ENCODE results near the gene WDR89. TPM values are rescaled to one million over a fixed set of nuclear protein-coding genes. Genes with fewer than 3 reads are reported as not detected.

Gene WDR89, protein sequence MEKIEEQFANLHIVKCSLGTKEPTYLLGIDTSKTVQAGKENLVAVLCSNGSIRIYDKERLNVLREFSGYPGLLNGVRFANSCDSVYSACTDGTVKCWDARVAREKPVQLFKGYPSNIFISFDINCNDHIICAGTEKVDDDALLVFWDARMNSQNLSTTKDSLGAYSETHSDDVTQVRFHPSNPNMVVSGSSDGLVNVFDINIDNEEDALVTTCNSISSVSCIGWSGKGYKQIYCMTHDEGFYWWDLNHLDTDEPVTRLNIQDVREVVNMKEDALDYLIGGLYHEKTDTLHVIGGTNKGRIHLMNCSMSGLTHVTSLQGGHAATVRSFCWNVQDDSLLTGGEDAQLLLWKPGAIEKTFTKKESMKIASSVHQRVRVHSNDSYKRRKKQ
- 3.1 TPM for polyA plus RNA-seq (2012; ENCODE audit: insufficient read length, low read depth)

DNA sequence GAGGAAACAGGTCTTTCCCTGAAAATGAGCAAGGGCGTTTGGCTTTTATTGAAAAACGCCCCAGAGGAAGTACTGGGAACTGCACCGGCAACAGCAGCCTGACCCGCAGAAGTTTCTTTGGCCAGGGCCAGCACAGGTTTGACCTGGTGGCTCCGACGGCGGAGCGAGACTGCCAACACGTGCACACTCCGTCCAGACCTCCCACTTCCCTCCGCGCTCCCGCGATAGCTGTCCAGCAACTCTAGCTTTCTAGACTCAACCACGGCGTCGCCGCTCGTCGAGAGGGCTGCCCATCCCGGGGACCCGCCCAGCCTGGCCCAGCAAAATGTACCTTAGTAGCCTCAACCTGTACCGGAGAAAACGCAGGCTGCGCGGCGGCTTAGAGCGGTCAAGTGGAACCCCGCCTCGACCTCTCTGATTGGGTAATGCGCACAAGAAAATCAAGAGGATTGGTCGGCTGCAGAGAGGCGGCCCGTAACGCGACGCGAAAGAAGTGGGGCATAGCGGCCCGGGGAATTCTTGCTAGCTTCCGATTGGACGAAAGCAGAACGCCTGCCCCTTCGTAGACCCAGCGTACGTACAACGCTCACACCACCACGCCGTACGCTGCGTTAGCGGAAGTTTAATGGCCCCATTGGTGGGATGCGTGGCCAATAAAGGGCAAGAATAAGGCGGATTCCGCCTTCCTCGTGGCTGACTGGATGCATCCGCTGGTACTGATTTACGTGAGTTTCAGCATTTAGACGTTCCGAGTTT, at the start of gene WDR89:
WDR89 (minus strand) TSS at position 399 of the 756 bp plus-strand sequence. CDS start 41,929 bp downstream, outside the sequence.
- peak; percentile 83 for TF ChIP-seq POLR2AphosphoS5 (IDR thresholded peaks at IDR 0.05; ENCODE audit: low read depth, low read length)
- peak; percentile 95; the same call in 1 of the 2 replicates for TF ChIP-seq TAF1 (IDR thresholded peaks at IDR 0.05; ENCODE audit: borderline replicate concordance, insufficient read depth, low read length)
- TF ChIP-seq SIN3A (IDR thresholded peaks at IDR 0.05; ENCODE audit: borderline replicate concordance, insufficient read depth, low read length) = 0 out of 2 replicates have a peak, but pooled peaks have one; percentile 9
- no peak for TF ChIP-seq FOXP2 (optimal IDR thresholded peaks at IDR 0.05; ENCODE audit: borderline replicate concordance, extremely low read depth, extremely low read length, insufficient read depth)
- TF ChIP-seq, protein P1, sequence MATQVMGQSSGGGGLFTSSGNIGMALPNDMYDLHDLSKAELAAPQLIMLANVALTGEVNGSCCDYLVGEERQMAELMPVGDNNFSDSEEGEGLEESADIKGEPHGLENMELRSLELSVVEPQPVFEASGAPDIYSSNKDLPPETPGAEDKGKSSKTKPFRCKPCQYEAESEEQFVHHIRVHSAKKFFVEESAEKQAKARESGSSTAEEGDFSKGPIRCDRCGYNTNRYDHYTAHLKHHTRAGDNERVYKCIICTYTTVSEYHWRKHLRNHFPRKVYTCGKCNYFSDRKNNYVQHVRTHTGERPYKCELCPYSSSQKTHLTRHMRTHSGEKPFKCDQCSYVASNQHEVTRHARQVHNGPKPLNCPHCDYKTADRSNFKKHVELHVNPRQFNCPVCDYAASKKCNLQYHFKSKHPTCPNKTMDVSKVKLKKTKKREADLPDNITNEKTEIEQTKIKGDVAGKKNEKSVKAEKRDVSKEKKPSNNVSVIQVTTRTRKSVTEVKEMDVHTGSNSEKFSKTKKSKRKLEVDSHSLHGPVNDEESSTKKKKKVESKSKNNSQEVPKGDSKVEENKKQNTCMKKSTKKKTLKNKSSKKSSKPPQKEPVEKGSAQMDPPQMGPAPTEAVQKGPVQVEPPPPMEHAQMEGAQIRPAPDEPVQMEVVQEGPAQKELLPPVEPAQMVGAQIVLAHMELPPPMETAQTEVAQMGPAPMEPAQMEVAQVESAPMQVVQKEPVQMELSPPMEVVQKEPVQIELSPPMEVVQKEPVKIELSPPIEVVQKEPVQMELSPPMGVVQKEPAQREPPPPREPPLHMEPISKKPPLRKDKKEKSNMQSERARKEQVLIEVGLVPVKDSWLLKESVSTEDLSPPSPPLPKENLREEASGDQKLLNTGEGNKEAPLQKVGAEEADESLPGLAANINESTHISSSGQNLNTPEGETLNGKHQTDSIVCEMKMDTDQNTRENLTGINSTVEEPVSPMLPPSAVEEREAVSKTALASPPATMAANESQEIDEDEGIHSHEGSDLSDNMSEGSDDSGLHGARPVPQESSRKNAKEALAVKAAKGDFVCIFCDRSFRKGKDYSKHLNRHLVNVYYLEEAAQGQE (IDR thresholded peaks at IDR 0.05; ENCODE audit: insufficient read depth in 1 of 2, low read depth in 2 of 2, low read length in 2 of 2) = 0 out of 4 replicates have a peak, but pooled peaks of 1 of the 2 experiments have one; percentile 43

DNA sequence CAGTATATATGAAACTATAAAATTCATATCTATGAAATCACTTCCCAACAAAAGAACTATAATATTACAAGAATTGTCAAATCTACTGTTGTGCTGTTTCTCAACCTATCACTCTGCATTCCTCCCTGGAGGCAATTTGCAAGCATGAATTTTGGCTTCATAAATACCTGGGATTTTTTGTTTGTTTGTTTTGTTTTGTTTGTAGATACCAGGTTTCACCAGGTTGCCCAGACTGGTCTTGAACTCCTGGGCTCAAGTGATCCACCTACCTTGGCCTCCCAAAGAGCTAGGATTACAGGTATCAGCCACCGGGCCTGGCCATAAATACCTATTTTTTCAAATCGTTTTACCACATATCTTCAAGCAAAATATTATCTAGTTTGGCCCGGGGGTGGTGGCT, 47.5 kb upstream of the WDR89 start:
- TF ChIP-seq, protein P1 (IDR thresholded peaks at IDR 0.05; ENCODE audit: insufficient read depth in 1 of 2, low read depth in 2 of 2, low read length in 2 of 2) = no peak
- TF ChIP-seq FOXP2 (optimal IDR thresholded peaks at IDR 0.05; ENCODE audit: borderline replicate concordance, extremely low read depth, extremely low read length, insufficient read depth) (no peak), TAF1 (IDR thresholded peaks at IDR 0.05; ENCODE audit: borderline replicate concordance, insufficient read depth, low read length) (no peak), SIN3A (IDR thresholded peaks at IDR 0.05; ENCODE audit: borderline replicate concordance, insufficient read depth, low read length) (no peak), POLR2AphosphoS5 (IDR thresholded peaks at IDR 0.05; ENCODE audit: low read depth, low read length) (no peak)

DNA sequence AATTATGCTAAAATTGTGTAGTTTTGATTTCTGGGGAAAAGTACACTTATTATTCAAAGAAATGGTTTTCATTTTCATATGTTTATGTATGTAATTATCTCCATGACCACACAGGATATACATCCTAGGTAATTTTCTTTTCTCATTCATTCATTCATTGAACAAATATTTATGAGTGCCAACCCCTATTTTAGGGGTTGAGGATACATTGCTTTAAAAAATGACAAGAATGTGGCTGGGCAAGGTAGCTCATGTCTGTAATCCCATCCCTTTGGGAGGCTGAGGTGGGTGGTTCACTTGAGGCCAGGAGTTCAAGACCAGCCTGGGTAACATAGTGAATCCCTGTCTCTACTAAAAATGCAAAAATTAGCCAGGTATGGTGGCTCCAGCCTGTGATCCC, 45.3 kb upstream of the WDR89 start:
- TF ChIP-seq, protein P1 (IDR thresholded peaks at IDR 0.05; ENCODE audit: insufficient read depth in 1 of 2, low read depth in 2 of 2, low read length in 2 of 2) = no peak
- TF ChIP-seq POLR2AphosphoS5 (IDR thresholded peaks at IDR 0.05; ENCODE audit: low read depth, low read length) = no peak
- no peak for TF ChIP-seq TAF1 (IDR thresholded peaks at IDR 0.05; ENCODE audit: borderline replicate concordance, insufficient read depth, low read length)
- no peak for TF ChIP-seq FOXP2 (optimal IDR thresholded peaks at IDR 0.05; ENCODE audit: borderline replicate concordance, extremely low read depth, extremely low read length, insufficient read depth)
- no peak for TF ChIP-seq SIN3A (IDR thresholded peaks at IDR 0.05; ENCODE audit: borderline replicate concordance, insufficient read depth, low read length)

DNA sequence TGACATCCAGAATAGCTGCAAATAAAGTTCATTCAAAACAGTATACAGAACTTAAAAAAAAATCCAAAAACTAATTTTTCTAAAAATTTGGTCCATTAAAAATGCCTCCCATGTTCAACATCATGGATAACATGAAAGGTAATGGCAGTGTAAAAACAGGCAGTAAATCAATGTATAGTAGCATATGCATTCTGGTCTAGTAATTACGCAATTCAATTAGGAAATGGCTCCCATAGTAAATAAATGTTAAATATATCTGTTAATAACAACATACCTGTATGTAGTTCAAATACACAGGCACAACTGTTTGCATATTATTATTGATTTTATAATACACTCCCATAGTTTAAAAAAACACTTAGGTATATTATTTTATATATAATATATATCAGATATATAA, 43.7 kb upstream of the WDR89 start:
- TF ChIP-seq FOXP2 (optimal IDR thresholded peaks at IDR 0.05; ENCODE audit: borderline replicate concordance, extremely low read depth, extremely low read length, insufficient read depth) = no peak
- no peak for TF ChIP-seq SIN3A (IDR thresholded peaks at IDR 0.05; ENCODE audit: borderline replicate concordance, insufficient read depth, low read length)
- TF ChIP-seq POLR2AphosphoS5 (IDR thresholded peaks at IDR 0.05; ENCODE audit: low read depth, low read length) = no peak
